ENCODE results near the gene LYRM4.

Gene LYRM4

DNA sequence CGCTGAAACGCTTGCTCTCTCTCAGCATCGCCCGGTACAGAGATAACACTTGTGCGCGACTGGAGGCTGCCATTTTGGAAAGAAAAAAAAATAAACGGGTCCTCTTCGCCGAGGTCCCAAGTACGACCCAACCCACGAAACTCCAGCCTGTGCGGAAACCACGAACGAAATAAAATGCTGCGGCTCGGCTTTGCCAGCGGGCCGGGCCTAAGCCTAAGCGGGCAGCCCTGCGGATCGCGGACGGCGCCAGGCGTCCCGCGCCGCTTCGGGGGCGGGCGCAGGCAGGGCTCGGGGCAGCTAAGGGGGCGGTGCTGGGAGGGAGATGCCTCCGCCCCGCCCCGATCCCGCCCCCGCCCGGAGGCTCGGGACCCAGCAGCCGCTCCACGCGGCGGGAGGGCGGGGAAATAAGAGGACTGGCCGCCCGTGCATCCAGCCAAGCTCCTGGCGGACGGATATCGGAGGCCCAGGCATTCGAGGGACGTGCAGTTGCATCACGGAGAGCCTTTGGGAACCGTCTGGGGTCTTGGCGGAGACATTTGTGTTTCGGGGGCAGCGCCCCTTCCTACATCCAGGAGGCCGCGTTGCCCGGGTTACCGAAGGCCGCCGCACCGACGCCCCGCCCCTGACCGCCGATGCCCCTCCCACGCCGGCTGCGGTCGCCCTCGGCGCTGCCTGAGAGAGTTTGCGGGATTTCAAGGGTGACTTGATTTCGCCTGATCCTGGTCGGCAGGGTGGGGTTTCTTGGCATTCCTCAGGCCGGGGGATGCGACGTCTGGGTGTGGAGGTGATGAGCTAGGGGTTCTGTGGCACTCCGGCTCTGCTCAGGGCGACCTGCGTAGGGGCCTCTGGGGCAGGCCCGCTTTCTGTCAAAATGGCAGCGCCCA is at the start of gene LYRM4, which contains the start of gene FARS2:
LYRM4 (minus strand) TSS at position 290 of the 884 bp plus-strand sequence; CDS start at position 73, 217 bp downstream.
FARS2 (plus strand) TSS at position 853 of the 884 bp plus-strand sequence.
- DNase-seq, result peak; percentile 84

DNA sequence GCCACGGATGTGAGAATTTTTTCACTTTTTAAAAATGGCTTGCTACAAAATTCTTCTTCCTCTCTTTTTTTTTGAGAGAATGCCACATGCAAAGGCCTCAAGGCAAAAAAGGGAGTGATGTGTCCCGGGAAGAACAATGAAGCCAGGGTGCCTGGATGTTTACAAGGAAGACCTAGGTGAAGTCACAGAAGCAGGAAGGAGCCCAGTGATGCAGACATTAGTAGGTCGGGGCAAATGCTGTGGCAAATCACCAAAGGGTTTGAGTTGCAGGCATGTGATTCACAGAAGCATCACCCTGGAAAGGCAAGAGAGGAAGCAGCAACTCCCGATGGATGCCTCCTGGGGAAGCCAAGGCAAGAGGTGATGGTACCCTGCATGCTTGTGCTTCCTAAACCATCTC is 47.3 kb upstream of the LYRM4 start:
- no peak for DNase-seq

DNA sequence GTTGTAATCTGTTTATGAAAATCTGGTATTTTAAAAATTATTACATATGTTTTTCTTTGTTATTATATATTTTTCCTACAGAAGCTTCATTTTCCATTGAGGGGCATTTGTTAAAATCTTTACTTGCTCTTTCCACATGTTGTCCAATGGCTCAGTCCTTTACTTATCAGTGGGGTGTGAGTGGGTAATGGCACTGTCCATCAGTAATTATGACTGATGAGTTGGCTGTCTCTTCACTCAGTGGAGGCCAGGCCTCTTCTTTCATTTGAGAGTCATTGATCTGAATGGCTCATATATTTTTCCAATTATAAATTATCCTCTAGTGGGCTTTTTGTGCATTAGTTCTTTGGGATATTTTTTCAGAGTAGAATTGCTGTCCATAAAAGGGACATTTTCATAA is 46.3 kb upstream of the LYRM4 start:
- DNase-seq, result no peak

DNA sequence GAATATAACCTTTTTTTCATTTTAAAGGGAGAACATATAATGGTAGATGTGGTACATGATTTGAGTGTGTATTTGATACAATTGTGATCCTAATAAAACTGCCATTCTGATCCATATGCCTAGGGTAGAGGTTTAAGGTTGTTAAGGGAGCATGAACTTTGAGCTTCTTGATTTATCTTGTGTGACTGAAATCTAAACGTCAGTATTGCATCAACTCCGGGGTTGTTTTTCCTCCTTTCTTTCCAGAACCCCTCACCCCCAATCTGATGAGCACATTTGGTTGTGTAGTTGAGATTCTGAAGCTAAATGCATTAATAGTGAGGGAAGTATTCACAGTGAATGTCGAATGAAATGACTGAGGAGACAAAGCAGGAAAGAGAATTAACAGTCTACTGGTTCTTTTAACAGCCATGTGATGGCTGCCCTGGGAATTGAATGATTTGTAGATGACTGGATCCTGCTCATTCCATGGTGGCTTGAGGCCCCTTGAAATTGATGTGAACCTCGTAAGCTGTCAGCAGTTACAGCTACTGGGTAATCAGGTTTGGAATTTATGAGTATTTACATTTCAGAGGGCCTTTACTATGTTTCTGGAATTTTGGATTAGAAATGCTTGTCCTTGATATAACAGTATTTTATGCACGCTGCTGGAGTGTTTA is 45.3 kb upstream of the LYRM4 start:
- no peak for DNase-seq

DNA sequence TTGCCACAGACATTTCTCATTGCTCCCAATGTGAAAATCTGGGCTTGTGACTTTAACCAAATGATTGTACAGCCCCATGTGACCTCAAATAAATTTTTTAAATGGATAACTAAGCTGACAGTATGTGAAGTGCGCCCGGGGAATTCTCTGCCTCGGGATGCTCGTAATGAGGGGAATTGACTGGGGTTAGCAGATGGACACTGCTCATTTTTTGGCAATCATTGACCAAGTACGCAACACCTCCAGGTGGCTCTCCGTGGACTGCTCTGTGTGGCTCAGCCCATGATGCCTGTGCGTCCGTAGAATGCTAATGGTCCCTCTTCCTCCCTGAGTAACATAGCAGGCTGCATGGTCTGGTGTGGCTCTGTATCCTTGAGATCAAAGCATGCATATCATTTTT is 42.9 kb upstream of the LYRM4 start:
- no peak for DNase-seq

DNA sequence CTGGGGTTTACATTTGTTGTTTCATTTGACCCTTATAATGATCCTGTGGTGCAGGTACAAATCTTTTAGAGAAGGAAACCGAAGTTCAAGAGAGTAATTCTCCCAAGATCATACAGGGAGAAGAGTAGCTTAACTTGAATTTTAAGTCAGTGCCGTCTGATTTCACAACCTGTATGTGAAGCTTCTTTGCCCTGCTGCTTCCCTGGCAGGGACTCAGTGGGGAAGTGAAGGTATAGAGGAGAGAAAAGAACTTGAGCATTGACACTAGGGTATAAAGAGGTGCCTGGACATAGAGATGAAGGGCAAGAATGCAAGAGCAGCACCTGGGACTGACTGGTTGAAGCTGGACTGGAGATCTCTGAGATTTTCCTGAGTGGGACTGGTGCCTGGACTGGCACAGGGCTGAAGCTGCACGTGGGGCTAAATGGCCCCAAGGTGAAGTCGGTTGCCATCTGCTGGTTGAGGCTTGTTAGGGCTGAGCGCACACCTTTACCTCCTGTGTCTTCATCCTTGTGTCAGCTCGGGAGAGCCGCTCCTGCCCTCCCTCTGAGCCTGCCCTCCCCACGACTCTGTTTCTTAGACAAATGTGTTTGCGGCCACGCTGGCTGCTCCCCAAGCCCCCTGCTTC is 42.4 kb upstream of the LYRM4 start:
- no peak for DNase-seq

DNA sequence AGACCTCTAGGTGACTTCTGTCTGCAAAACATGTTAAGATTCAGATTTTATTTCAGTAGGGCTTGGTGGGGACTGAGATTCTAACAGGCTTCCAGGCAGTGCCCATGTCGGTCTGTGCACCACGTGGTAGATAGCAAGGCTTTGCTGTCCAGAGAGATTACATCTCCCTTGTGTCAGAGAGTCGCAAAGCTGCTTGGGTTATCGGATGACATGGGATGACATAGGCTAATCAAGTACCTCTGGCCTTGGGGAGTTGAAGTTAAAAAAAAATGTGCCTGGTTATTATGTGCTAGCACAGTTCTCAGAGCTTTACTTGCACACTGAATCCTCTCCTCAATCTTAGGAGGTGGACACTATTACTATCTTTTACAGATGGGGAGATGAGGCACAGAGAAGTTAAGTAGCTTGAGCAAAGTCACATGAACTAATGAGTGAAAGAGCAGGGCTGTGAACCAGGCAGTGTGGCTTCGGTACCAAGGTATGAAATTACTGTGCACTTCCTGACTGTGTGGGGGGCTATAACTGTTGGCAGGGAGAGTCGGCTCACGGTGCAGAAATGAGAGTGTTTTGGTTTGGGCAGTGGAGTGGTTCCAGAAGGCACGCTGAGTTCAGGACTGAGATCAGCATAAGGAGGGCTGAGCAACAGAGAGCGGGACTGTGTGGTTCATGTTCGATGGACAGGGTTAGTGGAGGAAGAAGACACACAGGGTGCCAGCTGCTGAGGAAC is 41.6 kb upstream of the LYRM4 start:
- DNase-seq, result no peak

DNA sequence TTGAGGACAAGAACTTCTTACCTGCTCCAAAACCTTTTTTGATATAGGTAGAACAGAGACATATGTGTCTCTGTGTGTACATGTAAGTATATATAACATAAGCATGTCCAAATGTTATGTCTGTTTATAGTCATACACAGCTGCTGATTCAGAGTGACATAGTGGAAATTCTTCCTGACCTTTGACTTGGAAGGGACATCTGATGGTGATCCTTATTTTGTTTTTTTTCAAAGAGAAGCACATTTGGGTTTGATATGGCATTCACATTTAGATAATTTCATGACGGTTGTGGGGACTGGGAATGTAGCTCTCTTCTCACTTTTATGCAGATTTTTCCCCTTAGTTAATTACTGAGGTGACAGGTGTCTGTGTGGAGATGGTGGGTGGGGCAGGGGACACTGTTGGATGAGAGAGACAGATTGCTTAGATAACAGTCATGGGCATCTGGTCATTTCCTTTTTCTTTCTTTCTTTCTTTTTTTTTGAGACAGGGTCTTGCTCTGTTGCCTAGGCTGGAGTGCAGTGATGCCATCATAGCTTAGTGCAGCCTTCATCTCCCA is 39.5 kb upstream of the LYRM4 start:
- no peak for DNase-seq

DNA sequence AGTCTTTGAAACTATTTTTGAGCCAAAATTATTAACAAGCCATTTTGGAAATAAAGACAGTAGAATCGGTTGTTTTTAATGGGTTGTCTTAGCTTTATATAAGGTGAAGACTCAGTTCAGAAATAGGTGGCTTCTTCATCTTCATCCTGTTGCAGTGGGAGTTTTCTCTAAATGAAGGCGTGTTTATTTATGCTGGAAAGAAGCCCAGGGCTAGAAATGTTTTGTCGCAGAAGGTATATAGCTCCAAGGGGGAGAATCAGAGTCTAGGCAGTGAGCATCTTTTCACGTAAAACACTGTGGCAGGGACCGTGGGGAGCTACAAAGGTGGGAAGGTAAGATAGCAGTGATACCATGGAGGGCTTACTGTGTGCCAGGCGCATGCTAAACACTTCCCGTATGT is 34.9 kb upstream of the LYRM4 start:
- no peak for DNase-seq

DNA sequence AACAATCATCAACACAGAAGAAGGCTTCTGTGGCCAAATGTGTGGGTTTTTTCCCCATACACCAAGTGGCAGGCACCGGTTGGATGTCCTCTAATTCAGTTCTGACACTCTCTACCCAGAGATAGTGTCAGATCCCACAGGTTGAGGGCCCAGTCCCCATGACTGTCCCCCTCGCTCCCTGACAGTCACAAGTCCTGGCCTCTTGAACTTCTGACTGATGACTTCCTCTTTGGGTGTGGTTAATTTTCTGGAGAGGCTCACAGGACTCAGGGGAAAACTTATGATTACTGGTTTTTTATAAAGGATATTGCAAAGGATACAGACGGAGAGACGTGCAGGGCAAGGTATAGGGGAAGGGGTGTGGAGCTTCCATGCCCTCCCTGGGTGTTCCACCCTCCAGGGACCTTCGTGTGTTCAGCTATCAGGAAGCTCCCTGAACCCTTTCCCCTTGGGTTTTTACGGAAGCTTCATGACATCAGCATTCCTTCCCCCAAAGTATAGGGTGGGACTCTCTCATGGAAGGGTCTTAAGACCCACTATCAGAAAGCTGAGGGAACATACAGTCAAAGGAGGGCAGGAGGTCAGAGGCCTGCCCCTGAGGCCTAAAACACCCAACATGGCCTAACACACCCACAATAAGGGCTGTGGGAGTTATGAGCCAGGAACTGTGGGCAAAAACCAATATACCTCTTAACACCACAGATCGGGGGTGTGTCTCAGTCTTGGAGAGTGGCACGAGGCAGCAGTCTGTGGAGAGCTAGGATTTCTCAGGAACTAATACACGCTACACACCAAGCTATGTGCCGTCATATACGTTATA is 33.9 kb upstream of the LYRM4 start:
- no peak for DNase-seq

DNA sequence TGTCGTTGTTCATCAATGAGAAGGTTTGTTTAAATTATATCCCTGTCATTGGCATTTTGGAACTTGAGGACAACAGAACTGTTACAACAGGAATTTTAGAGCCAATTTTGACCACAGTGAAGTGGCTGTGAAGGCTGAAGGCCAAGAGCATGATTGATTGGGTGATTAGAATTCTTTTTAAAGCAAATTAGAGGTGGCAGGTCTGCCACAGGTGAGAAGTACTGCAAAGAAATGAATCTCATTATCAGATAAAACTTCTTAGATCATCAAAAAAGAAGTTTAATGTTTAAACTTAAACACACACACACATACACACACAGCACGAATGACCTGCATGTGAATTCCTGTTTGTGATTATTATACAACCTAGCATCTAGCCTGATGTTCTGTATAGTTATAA is 32.9 kb upstream of the LYRM4 start:
- DNase-seq, result no peak

DNA sequence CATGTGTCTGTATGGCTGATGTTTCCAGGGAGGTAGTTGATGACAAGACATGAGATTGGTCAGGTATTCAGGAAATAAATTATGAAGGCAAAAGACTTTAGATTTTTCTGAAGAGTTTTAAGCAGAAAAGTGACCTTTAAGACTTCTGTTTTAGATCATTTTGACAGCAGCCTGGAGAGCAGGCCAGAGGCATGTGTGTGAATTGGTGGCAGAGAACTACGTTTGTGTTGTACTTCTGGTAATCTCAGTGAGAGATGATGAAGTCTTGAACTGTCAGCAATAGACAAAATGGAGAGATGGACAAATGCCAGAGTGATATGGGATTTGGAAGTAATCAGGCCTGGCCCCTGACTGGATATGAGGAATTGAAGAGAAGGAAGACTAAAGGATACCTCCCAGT is 31.4 kb upstream of the LYRM4 start:
- DNase-seq, result no peak

DNA sequence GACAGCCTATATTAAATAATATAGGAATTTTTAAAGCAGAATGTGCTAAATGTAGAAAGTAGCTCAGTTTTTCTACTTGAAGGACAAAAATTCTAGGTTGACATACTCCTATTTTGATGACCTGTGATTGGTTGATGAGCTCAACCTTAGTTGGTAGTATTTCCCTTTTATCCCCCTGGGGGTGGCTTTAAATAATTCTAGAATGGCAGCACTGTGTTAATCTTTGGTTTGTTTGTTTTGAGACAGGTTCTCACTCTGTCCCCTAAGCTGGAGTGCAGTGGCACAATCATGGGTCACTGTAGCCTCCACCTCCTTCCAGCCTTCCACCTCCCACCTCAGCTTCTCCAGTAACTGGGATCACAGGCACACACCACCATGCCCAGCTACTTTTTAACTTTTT is 29.8 kb upstream of the LYRM4 start:
- DNase-seq, result no peak

DNA sequence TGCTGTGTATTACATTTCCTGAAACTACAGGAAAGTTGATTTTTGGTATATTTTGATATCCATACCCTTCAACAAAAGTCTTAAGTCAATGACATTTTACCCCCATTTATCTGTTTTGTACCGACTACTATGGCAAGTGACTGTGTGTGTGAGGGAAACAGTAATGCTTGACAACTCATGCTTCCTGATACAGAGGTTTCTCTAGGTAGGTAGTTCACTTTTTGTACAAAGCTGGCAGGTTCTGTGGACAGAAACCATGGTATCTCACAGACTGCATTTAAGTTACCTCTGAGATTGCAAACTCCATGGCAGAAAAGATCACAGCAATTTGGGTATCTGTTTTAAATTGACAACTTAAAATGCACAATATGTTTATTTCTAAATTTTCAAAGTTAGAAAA is 29.3 kb upstream of the LYRM4 start:
- DNase-seq, result no peak

DNA sequence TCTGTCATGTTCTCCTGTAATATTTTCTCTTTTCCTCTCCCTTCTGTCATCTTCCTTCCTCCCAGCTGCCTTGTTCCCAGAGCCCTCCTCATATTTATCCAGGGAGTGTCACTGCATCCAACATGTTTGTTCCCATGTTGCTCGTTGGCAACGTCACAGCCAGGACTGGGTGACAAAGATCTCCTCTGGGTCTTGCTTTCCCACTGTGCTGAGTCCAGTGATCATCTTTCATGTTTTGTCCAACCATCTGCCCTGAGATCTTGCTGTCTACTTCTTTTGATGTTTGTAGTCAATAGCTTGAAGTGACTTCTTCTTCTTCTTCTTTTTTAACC is 27.2 kb upstream of the LYRM4 start:
- no peak for DNase-seq

DNA sequence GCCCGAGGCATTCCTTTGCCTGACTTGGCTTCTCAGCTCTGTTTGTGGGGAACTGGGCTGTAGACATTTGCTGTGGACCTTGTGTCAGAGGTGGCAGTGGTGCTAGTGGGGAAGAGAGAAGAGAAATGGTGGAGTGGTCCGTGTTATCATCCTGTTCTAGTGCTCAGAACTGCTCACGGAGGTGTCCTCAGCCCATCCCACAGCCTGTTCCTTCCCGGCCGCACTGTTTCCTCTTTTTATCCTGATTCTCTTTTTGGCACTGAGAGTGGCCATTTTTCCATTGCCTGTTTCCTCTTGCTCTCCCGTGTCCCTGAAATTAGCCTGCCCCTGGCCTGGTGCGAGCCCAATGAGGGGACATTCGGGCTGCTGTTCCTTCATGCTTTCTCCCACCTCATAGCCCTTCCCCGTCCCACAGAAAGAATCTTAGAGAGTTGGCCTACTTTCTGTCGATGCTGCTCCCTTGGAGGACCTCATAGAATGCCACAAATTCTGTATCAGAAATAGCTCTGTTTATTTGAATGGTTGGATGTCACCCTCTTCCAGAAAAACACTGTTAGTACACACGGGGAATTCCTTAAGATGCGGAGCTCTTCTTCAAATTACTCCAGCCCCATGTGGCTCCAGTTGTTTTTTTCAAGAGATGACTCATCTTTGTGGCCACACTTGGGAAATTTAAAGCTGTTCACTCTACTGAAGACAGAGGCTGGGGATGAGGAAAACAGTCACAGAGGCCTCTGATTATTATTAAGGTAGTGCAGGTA is 26.6 kb upstream of the LYRM4 start:
- DNase-seq, result no peak

DNA sequence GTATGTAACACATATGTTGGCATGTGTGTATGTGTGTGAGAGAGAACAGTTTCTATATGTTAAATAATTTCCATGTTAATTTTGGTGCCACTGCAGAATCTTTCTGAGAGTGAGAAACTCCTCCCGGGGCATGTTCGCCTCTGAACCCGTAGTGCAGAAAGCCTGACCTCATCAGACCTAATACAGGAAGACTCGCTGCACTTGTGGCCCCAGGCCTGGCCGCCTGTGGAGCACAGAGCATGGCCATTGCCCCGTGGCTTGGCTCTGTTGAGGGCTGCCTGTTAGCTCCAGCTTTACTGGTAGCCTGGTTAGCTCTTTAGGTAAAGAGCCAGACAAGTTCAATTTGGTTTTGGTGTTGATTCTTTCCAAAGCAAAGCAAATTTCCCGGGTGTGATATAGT is 26.0 kb upstream of the LYRM4 start:
- no peak for DNase-seq

DNA sequence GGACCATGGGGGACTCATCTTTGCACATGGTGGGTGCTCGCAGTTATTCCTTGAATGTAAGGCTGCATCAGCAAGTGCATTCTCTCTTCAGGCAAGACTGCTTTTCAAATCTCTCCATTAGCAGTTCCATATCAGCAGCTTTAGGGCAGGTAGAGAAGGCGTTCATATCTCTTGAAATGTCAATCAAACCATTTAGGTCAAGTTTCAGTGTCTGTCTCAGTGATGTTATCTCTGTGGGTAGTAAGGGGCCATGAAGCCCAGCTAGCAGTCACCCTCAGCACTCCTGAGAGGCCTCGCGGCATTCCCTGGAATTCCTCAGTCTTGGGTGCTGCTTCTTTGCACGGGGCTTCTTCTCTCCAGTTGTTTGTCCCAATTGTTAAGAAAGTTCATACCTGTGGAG is 24.8 kb upstream of the LYRM4 start:
- no peak for DNase-seq

DNA sequence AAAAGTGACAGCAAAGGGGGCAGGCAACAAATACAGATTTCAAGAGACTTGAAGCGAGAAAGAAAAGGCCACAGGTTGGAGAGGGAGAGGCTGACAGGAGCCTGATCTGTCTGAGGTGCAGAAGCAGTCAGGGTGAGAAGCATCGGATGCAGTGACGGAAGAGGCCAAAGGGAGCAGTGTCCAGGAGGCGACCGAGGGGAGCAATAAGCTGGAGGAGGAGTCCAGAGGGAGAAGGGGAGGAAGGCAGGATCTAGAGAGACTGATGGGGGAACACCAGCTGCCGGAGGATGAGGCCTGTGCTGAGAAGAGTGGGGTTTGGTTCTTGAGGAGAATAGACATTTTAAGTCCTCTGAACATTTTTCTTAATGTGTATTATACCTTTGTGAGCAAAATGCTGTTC is 24.3 kb upstream of the LYRM4 start:
- DNase-seq, result no peak

DNA sequence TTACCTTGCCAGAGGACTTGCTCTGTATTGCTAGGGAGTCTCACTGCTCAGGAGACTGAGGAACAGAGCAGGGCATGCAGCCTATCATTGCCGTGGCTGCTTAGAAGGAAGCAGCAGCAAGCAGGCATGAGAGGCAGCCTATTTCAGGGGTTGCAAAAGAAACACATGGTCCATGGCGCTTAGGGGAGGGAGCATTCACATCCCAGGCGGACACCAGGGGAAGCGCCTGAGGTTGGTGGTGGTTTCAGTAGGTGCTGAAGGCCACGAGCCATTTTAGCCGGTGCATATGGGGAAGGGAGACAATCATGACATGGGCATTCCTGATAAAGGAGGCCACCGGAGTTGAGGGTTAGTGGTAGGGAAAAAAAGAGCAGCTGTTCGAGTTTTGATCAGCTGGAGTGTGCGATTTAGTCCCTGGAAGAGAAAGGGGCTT is 21.5 kb upstream of the LYRM4 start:
- no peak for DNase-seq

DNA sequence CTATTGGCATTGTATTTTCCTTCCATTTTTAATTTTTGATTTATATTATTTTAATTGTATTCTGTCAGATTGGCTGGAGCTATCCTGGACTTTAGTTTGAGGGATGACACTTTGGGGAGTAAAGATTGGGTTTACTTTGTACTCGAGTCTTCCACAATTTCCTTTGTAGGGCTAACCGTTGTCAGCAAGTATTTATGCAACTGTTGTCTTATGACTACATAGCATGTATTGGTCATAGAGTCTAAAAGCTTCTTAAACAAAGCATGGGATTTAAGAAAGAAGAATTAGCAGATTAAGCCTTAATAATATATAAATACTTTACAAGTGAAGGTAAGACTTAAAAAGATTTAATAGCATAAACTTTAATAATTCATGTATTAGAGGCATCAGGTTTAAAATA is 20.2 kb upstream of the LYRM4 start:
- no peak for DNase-seq
